ENCODE results near the gene GSTM5.
"Not testable (repeated sequence)": the region's sequence is repeated elsewhere in the genome, so short reads cannot be mapped to it uniquely, and the experiment has no call there.

Gene GSTM5

DNA sequence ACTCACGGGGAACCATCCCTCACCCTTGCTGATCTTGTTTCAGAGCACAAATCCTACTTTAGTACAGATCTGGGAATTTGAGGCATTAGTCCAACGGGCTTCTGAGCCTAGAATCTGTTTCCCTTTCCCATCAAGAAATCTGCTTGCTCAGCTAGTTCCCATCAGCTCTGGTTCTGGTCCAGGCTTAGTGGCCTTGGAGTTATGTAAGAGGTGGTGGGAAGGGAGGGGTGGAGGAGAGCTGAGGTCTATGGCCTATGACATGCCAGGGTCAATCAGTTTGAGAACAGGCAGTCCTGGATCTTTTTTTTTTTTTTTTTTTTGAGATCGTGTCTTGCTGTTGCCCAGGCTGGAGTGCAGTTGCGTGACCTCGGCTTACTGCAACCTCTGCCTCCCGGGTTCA, 20.3 kb upstream of the GSTM5 start:
- in situ Hi-C loops (cut with HindIII; ENCODE audit: low pct_ligation_motif_present, low pct_unique_long_range_greater_than_20kb, low sequenced_read_pairs), result no loop called here
- no peak for DNase-seq

DNA sequence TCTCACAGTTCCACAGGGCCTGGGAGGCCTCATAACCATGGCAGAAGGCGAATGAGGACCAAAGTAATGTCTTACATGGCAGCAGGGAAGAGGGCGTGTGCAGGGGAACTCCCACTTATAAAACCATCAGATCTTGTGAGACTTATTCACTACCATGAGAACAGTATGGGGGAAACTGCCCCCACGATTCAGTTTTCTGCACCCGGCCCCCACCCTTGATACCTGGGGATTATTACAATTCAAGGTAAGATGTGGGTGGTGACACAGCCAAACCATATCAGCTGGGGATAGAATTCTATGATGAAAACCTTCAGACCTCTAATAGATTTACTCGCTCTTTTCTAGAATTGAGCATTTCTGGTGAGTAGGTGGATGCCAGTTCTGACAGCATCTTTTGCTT, 17.7 kb upstream of the GSTM5 start:
- DNase-seq; in situ Hi-C loops (cut with HindIII; ENCODE audit: low pct_ligation_motif_present, low pct_unique_long_range_greater_than_20kb, low sequenced_read_pairs): not testable (repeated sequence)

DNA sequence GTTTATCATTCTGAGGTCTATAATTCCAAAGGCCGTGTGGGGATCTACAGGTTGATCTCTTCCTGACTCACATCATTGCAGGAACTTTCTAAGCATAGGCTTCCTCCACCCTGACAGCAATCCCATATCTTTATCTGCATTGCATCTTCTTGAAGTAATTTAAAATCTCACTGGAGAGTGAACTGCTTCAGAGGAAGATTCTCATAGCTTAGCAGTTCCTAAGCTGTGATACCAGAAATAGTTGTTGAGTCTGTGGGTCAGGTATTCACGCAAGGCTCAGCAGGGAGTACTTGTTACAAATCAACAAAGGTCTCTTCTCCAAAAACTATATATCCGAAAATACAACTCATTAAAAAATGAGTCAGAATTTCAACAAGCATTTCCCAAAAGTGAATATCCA, 16.9 kb upstream of the GSTM5 start:
- in situ Hi-C loops (cut with HindIII; ENCODE audit: low pct_ligation_motif_present, low pct_unique_long_range_greater_than_20kb, low sequenced_read_pairs); DNase-seq: not testable (repeated sequence)

DNA sequence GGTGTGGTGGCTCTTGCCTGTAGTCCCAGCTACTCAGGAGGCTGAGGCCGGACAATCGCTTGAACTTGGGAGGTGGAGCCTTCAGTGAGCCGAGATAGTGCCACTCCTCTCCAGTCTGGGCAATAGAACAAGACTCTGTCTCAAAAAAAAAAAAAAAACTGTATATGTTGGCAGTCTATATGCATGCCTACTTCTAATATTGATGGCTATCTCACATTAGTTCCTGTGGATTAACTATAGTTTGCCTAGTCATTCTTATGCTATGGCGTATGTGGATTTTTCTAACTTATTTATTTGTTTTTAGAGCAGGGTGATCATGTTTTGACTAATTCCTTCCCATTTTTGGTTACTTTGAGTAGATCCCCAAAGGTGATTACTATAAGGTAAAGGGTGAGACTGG, 15.0 kb upstream of the GSTM5 start:
- in situ Hi-C loops (cut with HindIII; ENCODE audit: low pct_ligation_motif_present, low pct_unique_long_range_greater_than_20kb, low sequenced_read_pairs), result no loop called here
- no peak for DNase-seq

DNA sequence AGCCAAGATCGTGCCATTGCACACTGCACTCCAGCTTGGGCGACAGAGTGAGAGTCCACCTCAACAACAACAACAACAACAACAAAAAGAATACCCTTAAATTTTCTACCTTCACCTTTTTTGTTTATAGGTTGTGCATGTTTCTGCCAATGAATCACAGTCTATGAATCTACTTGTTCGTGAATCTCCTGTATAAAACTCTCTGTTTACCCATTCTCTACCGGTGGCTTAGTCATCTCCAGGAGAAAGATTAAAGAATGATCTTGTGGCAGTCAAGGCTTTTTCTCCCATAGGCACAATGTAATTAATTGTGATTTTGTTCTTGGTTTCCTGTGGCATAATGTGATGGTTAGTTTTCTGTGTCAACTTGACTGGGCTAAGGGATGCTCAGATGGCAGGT, 14.2 kb upstream of the GSTM5 start:
- DNase-seq; in situ Hi-C loops (cut with HindIII; ENCODE audit: low pct_ligation_motif_present, low pct_unique_long_range_greater_than_20kb, low sequenced_read_pairs): not testable (repeated sequence)

DNA sequence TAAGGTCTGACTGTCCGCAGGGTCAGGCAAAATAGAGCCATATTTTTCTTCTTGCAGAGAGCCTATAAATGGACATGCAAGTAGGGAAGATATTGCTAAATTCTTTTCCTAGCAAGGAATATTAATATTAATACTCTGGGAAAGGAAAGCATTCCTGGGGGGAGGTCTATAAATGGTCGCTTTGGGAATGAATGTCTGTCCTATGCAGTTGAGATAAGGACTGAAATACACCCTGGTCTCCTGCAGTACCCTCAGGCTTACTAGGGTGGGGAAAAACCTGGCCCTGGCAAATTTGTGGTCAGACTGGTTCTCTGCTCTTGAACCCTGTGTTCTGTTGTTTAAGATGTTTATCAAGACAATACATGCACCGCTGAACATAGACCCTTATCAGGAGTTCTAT, 9.1 kb upstream of the GSTM5 start:
- DNase-seq; in situ Hi-C loops (cut with HindIII; ENCODE audit: low pct_ligation_motif_present, low pct_unique_long_range_greater_than_20kb, low sequenced_read_pairs): not testable (repeated sequence)

DNA sequence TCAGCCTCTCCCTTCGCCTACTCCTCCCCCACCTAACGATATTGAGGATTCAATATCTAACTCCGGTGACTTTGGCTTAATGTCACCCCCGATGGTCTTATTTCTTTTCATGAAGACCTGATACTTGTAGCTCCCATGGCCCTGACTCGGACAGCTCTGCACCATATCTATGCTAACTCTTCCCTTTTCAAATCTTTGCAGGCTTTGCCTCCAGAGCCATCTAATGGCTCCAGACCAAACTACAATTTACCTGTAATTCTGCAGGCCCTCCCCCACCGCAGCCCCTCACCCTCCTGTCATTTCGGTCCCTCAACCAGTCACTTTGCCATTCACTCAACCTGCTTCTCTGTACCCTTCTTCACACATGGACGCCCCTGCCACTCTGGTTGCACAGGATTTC, 7.9 kb upstream of the GSTM5 start:
- in situ Hi-C loops (cut with HindIII; ENCODE audit: low pct_ligation_motif_present, low pct_unique_long_range_greater_than_20kb, low sequenced_read_pairs), result no loop called here
- DNase-seq, result peak; percentile 43

DNA sequence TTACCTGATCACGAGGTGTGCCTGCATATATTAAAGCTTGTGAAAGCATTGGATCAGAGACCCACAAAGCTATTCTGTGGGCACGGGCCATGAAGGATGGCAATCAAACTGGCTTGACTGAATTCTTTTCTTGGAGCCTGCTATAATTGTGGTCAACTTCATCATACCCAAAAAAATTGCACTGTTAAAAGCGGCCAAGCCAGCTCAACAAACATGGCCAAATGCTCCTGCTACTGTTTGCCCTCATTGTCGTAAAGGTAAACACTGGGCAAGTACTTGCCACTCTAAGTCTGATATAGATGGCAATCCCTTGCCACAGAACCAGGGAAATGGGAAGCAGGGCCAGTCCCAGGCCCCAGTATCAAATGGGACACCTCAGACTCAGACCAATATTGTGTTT, 6.6 kb upstream of the GSTM5 start:
- in situ Hi-C loops (cut with HindIII; ENCODE audit: low pct_ligation_motif_present, low pct_unique_long_range_greater_than_20kb, low sequenced_read_pairs), result no loop called here
- no peak for DNase-seq

DNA sequence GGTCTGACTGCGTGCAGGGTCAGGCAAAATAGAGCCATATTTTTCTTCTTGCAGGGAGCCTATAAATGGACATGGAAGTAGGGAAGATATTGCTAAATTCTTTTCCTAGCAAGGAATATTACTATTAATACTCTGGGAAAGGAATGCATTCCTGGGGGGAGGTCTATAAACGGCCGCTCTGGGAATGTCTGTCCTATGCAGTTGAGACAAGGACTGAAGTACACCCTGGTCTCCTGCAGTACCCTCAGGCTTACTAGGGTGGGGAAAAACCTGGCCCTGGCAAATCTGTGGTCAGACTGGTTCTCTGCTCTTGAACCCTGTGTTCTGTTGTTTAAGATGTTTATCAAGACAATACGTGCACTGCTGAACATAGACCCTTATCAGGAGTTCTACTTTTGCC, 3.1 kb upstream of the GSTM5 start:
- in situ Hi-C loops (cut with HindIII; ENCODE audit: low pct_ligation_motif_present, low pct_unique_long_range_greater_than_20kb, low sequenced_read_pairs); DNase-seq: not testable (repeated sequence)

DNA sequence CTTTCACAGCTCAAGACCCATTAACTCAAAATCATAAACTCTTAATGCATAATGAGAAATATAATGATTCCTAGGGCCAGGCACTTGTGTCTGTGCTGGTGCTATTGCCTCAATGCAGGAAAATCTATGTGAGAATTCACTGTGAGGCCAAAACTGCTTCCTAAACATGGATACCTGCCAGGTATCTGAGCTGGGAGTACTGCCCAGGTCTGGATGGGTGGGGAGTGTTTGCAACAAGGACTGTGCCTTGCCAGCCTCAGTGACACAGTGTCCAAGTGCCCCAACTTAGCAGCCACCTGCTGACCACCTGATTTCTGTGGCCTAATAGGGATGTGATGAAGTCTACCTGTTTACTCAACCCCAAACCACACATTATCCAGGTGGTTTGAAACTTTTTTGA, 2.2 kb upstream of the GSTM5 start:
- in situ Hi-C loops (cut with HindIII; ENCODE audit: low pct_ligation_motif_present, low pct_unique_long_range_greater_than_20kb, low sequenced_read_pairs); DNase-seq: not testable (repeated sequence)

DNA sequence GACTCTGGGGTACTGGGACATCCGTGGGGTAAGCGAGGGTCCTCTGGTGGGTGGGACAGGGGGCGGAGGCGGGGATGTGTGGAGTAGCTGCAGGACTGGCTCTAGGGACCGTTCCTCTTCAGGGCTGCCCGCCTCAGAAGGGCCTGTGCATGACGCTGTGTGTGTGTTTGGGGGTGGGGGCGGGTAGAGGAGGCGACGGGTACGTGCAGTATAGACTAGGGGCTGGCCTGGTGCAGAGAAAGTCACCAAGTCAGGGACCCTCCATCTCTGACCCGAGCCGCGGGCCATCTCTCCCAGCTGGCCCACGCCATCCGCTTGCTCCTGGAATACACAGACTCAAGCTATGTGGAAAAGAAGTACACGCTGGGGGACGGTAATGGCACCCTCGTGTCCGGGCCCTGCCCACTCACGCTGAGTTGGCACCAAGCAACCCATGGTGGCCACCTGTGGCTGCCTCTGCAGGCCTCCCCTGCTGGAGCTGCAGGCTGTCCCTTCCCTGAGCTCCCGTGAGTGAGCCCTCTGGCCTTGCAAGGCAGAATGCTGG, 342 bp downstream of the GSTM5 start:
- in situ Hi-C loops (cut with HindIII; ENCODE audit: low pct_ligation_motif_present, low pct_unique_long_range_greater_than_20kb, low sequenced_read_pairs), result no loop called here
- no peak for DNase-seq

DNA sequence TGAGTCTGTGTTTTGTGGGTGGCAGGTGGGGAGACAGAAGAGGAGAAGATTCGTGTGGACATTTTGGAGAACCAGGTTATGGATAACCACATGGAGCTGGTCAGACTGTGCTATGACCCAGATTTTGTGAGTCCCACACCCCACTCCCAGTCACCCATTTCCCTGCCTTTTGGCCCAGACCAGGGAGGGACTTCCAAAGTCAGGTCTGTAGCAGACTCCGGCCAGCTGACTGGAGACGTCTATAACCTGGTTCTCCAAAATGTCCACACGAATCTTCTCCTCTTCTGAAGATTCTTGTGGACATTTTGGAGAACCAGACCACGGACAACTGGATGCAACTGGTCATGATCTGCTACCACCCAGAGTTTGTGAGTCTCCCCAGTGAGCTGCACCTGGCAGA, 1.6 kb downstream of the GSTM5 start:
- DNase-seq, result no peak
- in situ Hi-C loops (cut with HindIII; ENCODE audit: low pct_ligation_motif_present, low pct_unique_long_range_greater_than_20kb, low sequenced_read_pairs), result no loop called here

DNA sequence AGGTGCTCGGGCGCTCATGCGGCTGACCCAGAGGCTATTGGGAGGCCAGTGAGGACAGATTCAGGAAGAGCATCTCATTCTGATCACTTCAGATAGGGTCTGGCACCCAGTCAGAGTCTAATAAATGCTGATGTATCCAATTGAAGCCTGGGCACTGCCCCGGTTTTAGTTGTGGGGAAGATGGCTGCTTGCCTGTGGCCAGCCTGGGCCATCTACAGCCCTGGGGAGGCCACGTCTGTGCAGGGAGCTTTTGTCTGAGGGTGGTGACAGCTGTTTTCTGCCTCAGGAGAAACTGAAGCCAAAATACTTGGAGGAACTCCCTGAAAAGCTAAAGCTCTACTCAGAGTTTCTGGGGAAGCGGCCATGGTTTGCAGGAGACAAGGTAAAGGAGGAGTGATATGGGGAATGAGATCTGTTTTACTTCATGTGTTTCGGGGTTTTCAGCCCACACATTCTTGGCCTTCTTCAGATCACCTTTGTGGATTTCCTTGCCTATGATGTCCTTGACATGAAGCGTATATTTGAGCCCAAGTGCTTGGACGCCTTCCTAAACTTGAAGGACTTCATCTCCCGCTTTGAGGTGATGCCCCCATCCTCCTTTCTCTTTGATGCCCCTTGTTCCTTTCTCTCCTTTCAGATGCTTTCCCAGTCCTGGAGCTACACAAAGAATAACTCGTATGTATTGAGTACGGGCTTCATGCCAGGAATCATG, 2.8 kb downstream of the GSTM5 start:
- in situ Hi-C loops (cut with HindIII; ENCODE audit: low pct_ligation_motif_present, low pct_unique_long_range_greater_than_20kb, low sequenced_read_pairs), result no loop called here
- DNase-seq, result no peak

DNA sequence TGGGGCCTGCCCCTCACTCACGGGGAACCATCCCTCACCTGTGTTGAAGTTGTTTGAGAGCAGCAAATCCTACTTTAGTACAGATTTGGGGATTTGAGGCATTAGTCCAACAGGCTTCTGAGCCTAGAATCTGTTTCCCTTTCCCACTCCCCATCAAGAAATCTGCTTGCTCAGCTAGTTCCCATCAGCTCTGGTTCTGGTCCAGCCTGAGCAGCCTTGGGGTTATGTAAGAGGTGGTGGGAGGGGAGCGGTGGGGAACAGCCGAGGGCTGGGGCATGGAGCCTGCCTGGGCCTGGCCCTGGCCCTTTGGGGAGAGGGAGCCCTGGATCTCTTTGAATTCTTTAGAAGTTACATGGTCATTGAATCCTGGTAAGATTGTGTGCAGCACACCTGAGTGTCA, 4.1 kb downstream of the GSTM5 start:
- in situ Hi-C loops (cut with HindIII; ENCODE audit: low pct_ligation_motif_present, low pct_unique_long_range_greater_than_20kb, low sequenced_read_pairs), result no loop called here
- no peak for DNase-seq

DNA sequence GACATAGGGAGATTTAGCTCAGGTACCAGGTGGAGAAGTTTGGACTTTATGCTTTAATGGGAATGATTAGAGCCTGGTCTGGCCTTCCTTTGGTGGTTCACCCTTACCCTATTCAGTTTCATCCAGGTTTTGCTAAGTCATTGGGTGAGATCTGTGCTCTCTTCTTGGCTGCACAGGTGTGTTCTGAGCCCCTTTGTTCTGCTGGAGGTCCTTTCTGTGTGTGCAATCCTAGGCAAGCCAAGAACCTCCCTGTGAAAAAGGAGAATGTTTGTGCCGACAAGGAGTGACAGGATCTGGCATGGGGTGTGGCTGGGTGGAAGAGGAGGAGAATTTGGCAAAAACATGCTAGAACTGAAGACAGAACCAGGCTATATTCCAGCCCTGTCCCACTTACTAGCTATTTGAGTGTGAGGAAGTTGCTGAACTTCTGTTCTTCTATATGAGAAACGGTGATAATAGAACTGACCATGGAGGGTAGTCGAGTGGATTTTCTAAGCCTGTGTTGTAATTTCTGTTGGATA, 4.6 kb downstream of the GSTM5 start:
- no peak for DNase-seq
- in situ Hi-C loops (cut with HindIII; ENCODE audit: low pct_ligation_motif_present, low pct_unique_long_range_greater_than_20kb, low sequenced_read_pairs), result no loop called here

DNA sequence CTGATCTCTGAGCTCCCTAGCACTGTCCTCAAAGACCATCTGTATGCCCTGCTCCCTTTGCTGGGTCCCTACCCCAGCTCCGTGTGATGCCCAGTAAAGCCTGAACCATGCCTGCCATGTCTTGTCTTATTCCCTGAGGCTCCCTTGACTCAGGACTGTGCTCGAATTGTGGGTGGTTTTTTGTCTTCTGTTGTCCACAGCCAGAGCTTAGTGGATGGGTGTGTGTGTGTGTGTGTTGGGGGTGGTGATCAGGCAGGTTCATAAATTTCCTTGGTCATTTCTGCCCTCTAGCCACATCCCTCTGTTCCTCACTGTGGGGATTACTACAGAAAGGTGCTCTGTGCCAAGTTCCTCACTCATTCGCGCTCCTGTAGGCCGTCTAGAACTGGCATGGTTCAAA, 5.7 kb downstream of the GSTM5 start:
- DNase-seq, result no peak
- in situ Hi-C loops (cut with HindIII; ENCODE audit: low pct_ligation_motif_present, low pct_unique_long_range_greater_than_20kb, low sequenced_read_pairs), result no loop called here

DNA sequence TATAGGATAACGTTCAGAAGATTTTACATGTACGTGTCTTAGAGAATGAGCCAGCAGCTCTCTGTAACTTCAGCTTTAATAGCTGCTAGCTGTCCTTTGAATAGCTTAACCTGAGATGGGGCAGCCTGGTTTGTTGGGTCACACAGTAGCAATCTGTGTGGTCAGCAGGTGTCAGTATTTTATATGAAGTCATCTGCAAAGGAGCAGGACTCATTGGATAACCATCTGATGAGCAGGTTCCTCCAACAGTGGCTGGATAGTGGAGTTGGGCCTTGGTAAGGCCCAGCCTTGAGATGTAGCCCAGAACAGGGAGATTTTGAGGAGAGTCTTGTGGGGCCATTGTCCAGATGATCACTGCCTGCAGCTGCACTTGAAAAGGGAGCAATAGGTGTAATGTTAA, 6.4 kb downstream of the GSTM5 start:
- in situ Hi-C loops (cut with HindIII; ENCODE audit: low pct_ligation_motif_present, low pct_unique_long_range_greater_than_20kb, low sequenced_read_pairs), result no loop called here
- peak; percentile 50 for DNase-seq

DNA sequence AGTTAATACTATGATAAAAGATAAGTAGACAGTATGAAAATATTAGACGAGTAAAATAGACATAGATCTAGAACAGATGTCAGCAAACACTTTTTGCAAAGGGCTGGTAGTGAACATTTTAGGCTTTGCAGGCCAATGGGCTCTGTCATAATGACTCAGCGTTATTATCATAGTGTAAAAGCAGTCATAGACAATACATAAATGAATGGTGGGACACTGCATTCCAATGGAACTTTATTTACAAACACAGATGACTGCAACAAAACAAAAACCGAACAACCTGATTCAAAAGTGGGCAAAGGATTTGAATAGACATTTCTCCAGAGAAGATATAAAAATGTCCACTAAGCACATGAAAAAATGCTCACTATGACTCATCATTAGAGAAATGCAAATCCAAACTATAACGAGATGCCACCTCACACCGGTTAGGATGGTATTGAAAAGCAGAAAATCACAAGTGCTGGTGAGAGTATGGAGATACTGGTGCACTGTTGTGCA, 7.3 kb downstream of the GSTM5 start:
- DNase-seq, result no peak
- in situ Hi-C loops (cut with HindIII; ENCODE audit: low pct_ligation_motif_present, low pct_unique_long_range_greater_than_20kb, low sequenced_read_pairs), result no loop called here

DNA sequence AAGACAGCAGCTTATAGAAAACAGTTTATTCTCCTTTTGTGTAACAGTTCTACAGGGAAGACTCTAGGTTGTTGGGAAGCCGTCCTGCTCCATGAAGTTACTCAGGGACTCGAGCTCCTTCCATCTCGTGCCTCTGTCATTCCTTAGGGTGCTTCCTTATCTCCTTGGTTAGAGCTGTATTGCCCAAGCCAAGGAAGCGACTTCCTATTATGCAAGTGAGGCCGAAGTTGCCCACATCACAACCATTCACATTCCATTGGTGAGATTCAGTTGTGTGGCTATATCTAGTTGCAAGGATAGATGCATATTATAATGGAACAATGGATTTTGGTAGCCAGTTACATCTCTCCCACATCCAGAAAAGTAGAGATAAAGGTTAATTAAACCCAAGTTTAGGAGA, 9.0 kb downstream of the GSTM5 start:
- no peak for DNase-seq

DNA sequence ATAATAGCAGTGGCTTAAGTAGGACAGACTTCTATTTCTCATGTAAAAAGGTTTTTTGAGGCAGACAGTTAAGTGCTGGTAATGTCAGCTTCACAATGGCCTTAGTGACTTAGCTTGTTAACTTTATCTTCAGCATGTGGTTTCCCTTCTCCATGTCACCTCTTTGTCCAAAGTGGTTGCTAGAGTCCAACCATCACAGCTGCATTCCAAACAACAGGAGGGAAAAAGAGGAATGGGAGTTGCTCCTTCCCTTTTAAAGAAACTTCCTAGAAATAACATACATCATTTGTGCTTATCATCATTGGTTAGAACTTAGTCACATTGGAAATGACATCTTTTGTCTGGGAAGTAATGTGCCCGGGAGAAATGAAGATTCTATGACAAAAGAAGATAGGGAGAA, 9.9 kb downstream of the GSTM5 start:
- in situ Hi-C loops (cut with HindIII; ENCODE audit: low pct_ligation_motif_present, low pct_unique_long_range_greater_than_20kb, low sequenced_read_pairs), result no loop called here
- no peak for DNase-seq

More for the DNA sequence above, 9.0 kb downstream of the GSTM5 start:
- in situ Hi-C loops (cut with HindIII; ENCODE audit: low pct_ligation_motif_present, low pct_unique_long_range_greater_than_20kb, low sequenced_read_pairs), result no loop called here
